Fibroblast of the aortic adventitia (primary cell): ENCODE data around the gene DUSP1. TPM values are rescaled to one million over a fixed set of nuclear protein-coding genes. Genes with fewer than 3 reads are reported as not detected.

Experiments
- DNase-seq: peaks from one replicate; pipeline ENCODE4 v3.0.0-alpha.2; 2010; ENCODE audit warnings: low read depth
- H3K4me3 ChIP-seq: 2 replicates; pipeline ENCODE4 v1.5.1; 2011; ENCODE audit warnings: low read depth, mild to moderate bottlenecking, control low read depth, low read length, moderate library complexity
- CTCF ChIP-seq: IDR thresholded peaks from 2 replicates; pipeline ENCODE4 v1.5.1; 2011; ENCODE audit warnings: mild to moderate bottlenecking, low read length, control low read depth, inconsistent platforms; ENCODE audit not compliant: insufficient read depth
- total RNA-seq: library from RNA; depleted of rRNA; stranded (reverse); fragments of >200 nt; gene quantifications from 2 replicates; pipeline ENCODE4 v1.2.3, GENCODE V29; 2012; ENCODE audit warnings: low replicate concordance

The DUSP1 gene
- total RNA-seq, 1 donor: 44.1 TPM

- no peak overlapping the region for H3K4me3 ChIP-seq
- DNase-seq: no peak
- no peak for TF ChIP-seq CTCF
Measured at GRCh38 chr5:172751761-172752510, 19.1 kb downstream of the DUSP1 start.

- H3K4me3 ChIP-seq: no peak overlapping the region
- DNase-seq: peak; percentile 52
- TF ChIP-seq CTCF: no peak
Measured at GRCh38 chr5:172749881-172750633, 20.9 kb downstream of the DUSP1 start.

GRCh38 chr5:172749076-172749475, 21.9 kb downstream of the DUSP1 start:
- no peak for TF ChIP-seq CTCF
- H3K4me3 ChIP-seq: no peak overlapping the region
- no peak for DNase-seq

- DNase-seq: no peak
- no peak for TF ChIP-seq CTCF
- no peak overlapping the region for H3K4me3 ChIP-seq
Measured at GRCh38 chr5:172748341-172748843, 22.6 kb downstream of the DUSP1 start.

- DNase-seq: no peak
- no peak for TF ChIP-seq CTCF
Measured at GRCh38 chr5:172747471-172747870, 23.5 kb downstream of the DUSP1 start.

GRCh38 chr5:172746725-172747124, 24.3 kb downstream of the DUSP1 start:
- no peak for DNase-seq
- no peak for TF ChIP-seq CTCF
- no peak overlapping the region for H3K4me3 ChIP-seq

More at GRCh38 chr5:172747471-172747870, 23.5 kb downstream of the DUSP1 start:
- H3K4me3 ChIP-seq: no peak overlapping the region
